Smooth muscle cell (in vitro differentiated cells): ENCODE data around the gene GSDMA. TPM values are rescaled to one million over a fixed set of nuclear protein-coding genes. Genes with fewer than 3 reads are reported as not detected.

Source experiments
- DNase-seq: peaks from one replicate; lab custom pipeline; 2025; ENCODE audit not compliant: unreplicated experiment; lab: John Stamatoyannopoulos, UW
- H2AFZ ChIP-seq: fragments of 200-600 bp; sonication (generic); 2 replicates; pipeline ENCODE4 v1.6.0; 2016; ENCODE audit warnings: antibody characterized with exemption, low read depth, mild to moderate bottlenecking
- H3F3A ChIP-seq: fragments of 200-600 bp; sonication (generic); 2 replicates; pipeline ENCODE4 v1.6.0; 2017; ENCODE audit warnings: antibody characterized with exemption, low read depth
- H3K27ac ChIP-seq: fragments of 200-600 bp; sonication (generic); 2 replicates; pipeline ENCODE4 v1.5.1; 2016; ENCODE audit warnings: low read depth, mild to moderate bottlenecking
- H3K27me3 ChIP-seq: fragments of 200-600 bp; sonication (generic); 2 replicates; pipeline ENCODE4 v1.6.1; 2016; ENCODE audit warnings: low read depth, mild to moderate bottlenecking
- H3K36me3 ChIP-seq: fragments of 200-600 bp; sonication (generic); 2 replicates; pipeline ENCODE4 v1.5.1; 2016; ENCODE audit warnings: low read depth
- H3K4me1 ChIP-seq: fragments of 200-600 bp; sonication (generic); 2 replicates; pipeline ENCODE4 v1.5.1; 2016; ENCODE audit warnings: low read depth
- H3K4me2 ChIP-seq: fragments of 200-600 bp; sonication (generic); 2 replicates; pipeline ENCODE4 v1.6.0; 2016; ENCODE audit warnings: mild to moderate bottlenecking
- H3K4me3 ChIP-seq: fragments of 200-600 bp; sonication (generic); 2 replicates; pipeline ENCODE4 v1.5.1; 2016; ENCODE audit warnings: mild to moderate bottlenecking
- H3K79me2 ChIP-seq: fragments of 200-600 bp; sonication (generic); 2 replicates; pipeline ENCODE4 v1.6.0; 2016; ENCODE audit warnings: low read depth, mild to moderate bottlenecking
- H3K9ac ChIP-seq: fragments of 200-600 bp; sonication (generic); 2 replicates; pipeline ENCODE4 v1.6.0; 2016; ENCODE audit warnings: low read depth
- H3K9me3 ChIP-seq: fragments of 200-600 bp; sonication (generic); replicated peaks from 2 replicates; pipeline ENCODE4 v1.5.1; 2016; ENCODE audit warnings: low read depth
- H4K20me1 ChIP-seq: fragments of 200-600 bp; sonication (generic); 2 replicates; pipeline ENCODE4 v1.6.0; 2016; ENCODE audit warnings: low read depth
- WGBS: methylation state at CpG from one replicate; pipeline ENCODE4 v1.1.7; 2016; ENCODE audit warnings: low lambda C conversion rate; 5-methylcytosine and 5-hydroxymethylcytosine counted together
- polyA plus RNA-seq: library from polyadenylated mRNA; unstranded; fragments of >200 nt; fragmentation: Nextera tagmentation; extraction: Ambion mirVana; gene quantifications from 2 replicates; pipeline ENCODE4 v1.2.1, GENCODE V29; 2016
- total RNA-seq: library from RNA; depleted of rRNA; stranded (reverse); fragments of >200 nt; gene quantifications from 2 replicates; pipeline ENCODE4 v1.2.3, GENCODE V29; 2014
- TF ChIP-seq, protein P1 (sequence below): fragments of 200-600 bp; sonication (generic); IDR thresholded peaks from 2 replicates; pipeline ENCODE4 v1.5.1; 2017; ENCODE audit warnings: borderline replicate concordance, mild to moderate bottlenecking, antibody characterized with exemption; ENCODE audit not compliant: insufficient read depth, poor library complexity, severe bottlenecking

The GSDMA gene
- total and polyA plus RNA-seq, 2 experiments from 2014 or later, result 0.31 to 0.50 TPM

DNA sequence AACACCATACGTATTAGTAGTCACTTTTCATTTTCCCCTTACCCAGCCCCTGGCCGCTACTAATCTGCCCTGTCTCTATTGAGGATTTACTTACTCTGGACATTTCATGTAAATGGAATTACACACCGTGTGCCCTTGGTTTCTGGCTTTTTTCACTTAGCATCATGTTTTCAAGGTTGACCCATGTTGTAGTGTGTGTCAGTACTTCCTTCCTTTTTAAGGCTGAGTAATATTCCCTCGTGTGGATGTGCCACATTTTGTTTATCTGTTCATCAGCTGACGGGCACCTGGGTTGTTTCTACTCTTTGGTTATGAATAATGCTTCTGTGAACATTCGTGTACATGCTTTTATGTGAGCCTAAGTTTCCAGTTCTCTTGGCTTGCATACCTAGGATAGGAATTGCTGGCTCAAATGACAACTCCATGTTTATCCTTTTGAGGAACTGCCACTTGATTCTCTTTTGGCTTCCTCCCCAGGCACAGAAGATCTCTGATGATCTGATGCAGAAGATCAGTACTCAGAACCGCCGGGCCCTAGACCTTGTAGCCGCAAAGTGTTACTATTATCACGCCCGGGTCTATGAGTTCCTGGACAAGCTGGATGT, 25.5 kb downstream of the GSDMA start:
- Histone ChIP-seq H3K4me2 (no peak overlapping the region), H3K79me2 (peaks cover under 1% of the 10 kb centered on the region), H3K27me3 (no peaks in the 10 kb centered on the region), H4K20me1 (peaks cover 4% of the 10 kb centered on the region), H3K36me3 (peaks cover 16% of the 10 kb centered on the region), H3F3A (no peaks in the 10 kb centered on the region), H3K4me1 (no peaks in the 10 kb centered on the region), H3K4me3 (no peak overlapping the region), H3K9ac (no peak overlapping the region), H3K27ac (no peak overlapping the region), H2AFZ (no peak overlapping the region), H3K9me3 (no peaks in the 10 kb centered on the region)
- no peak for DNase-seq
- WGBS, result 97% methylated on average over 11 of the region's 11 CpGs
- TF ChIP-seq, protein P1, sequence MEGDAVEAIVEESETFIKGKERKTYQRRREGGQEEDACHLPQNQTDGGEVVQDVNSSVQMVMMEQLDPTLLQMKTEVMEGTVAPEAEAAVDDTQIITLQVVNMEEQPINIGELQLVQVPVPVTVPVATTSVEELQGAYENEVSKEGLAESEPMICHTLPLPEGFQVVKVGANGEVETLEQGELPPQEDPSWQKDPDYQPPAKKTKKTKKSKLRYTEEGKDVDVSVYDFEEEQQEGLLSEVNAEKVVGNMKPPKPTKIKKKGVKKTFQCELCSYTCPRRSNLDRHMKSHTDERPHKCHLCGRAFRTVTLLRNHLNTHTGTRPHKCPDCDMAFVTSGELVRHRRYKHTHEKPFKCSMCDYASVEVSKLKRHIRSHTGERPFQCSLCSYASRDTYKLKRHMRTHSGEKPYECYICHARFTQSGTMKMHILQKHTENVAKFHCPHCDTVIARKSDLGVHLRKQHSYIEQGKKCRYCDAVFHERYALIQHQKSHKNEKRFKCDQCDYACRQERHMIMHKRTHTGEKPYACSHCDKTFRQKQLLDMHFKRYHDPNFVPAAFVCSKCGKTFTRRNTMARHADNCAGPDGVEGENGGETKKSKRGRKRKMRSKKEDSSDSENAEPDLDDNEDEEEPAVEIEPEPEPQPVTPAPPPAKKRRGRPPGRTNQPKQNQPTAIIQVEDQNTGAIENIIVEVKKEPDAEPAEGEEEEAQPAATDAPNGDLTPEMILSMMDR, result no peak

DNA sequence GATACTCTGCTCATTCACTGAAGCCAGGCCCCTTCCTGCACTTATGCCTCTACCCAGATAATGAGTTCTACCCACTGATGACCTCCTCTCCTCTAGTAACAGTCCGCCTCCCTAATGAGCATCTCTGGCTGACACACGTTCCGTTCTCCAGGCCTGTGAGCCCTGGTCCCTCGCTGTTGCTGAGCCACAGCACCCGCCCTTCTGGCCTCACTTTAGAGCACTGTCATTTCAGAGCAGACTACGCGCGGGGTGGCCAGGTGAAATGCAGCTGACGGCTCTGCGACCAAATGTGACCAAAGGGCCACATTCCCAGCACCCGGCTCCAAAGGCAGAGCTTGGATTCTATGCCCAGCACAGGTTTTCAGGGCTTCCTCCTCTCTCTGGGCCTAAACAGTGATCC, 31.6 kb downstream of the GSDMA start:
- no peak for DNase-seq
- no peak overlapping the region for H2AFZ ChIP-seq
- no peaks in the 10 kb centered on the region for H3K4me1 ChIP-seq
- H3K79me2 ChIP-seq, result no peaks in the 10 kb centered on the region
- H3K4me2 ChIP-seq, result no peak overlapping the region
- H3K4me3 ChIP-seq, result no peak overlapping the region
- no peaks in the 10 kb centered on the region for H3K27me3 ChIP-seq
- TF ChIP-seq, protein P1, result no peak
- no peak overlapping the region for H3K27ac ChIP-seq
- no peak overlapping the region for H3K9ac ChIP-seq
- H3K36me3 ChIP-seq, result peaks cover 15% of the 10 kb centered on the region
- H3F3A ChIP-seq, result no peaks in the 10 kb centered on the region
- no peaks in the 10 kb centered on the region for H4K20me1 ChIP-seq
- 97% methylated on average over 11 of the region's 11 CpGs for WGBS
- H3K9me3 ChIP-seq, result no peaks in the 10 kb centered on the region

DNA sequence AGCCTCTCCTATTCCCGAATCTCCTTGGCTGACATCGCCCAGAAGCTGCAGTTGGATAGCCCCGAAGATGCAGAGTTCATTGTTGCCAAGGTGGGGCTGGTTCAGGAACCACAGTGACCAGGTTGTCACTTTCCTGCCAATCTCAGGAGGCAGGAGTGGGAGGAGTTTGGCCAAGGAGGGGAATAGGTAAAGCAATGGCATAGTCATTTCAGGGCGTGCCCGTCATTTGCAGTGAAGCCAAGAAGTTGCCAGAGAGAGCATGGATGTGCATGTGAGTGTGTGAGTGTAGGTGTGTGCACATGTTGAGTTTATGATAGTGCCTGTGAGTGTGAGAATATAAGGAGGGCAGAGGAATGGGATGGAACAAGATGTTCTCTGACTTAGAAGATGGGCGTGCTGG, 32.6 kb downstream of the GSDMA start:
- TF ChIP-seq, protein P1, result no peak
- H3K4me3 ChIP-seq, result no peak overlapping the region
- no peaks in the 10 kb centered on the region for H4K20me1 ChIP-seq
- 97% methylated on average over 6 of the region's 6 CpGs for WGBS
- no peak overlapping the region for H3K4me2 ChIP-seq
- no peaks in the 10 kb centered on the region for H3K9me3 ChIP-seq
- H3K79me2 ChIP-seq, result no peaks in the 10 kb centered on the region
- no peak overlapping the region for H2AFZ ChIP-seq
- H3K9ac ChIP-seq, result no peak overlapping the region
- peaks cover 8% of the 10 kb centered on the region for H3K36me3 ChIP-seq
- H3F3A ChIP-seq, result no peaks in the 10 kb centered on the region
- H3K4me1 ChIP-seq, result no peaks in the 10 kb centered on the region
- H3K27me3 ChIP-seq, result no peaks in the 10 kb centered on the region
- H3K27ac ChIP-seq, result no peak overlapping the region
- DNase-seq, result no peak

DNA sequence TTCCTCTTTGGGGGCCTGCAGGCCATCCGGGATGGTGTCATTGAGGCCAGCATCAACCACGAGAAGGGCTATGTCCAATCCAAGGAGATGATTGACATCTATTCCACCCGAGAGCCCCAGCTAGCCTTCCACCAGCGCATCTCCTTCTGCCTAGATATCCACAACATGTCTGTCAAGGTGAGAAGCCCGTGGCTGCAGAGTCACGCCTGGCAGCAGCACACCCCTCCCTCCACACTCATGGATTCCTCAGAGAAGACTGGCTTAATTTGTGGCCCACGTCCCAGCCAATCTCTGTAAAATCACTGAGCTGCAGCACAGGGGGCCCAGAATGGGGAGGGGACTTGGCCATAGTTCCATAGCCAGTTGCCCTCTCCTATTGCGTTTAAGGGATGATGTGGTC, 33.4 kb downstream of the GSDMA start:
- H3K9me3 ChIP-seq, result no peaks in the 10 kb centered on the region
- H4K20me1 ChIP-seq, result no peaks in the 10 kb centered on the region
- peaks cover 7% of the 10 kb centered on the region for H3K36me3 ChIP-seq
- no peaks in the 10 kb centered on the region for H3K4me1 ChIP-seq
- no peak overlapping the region for H3K27ac ChIP-seq
- no peaks in the 10 kb centered on the region for H3K79me2 ChIP-seq
- no peak overlapping the region for H3K4me3 ChIP-seq
- no peak for DNase-seq
- TF ChIP-seq, protein P1, result no peak
- no peak overlapping the region for H3K9ac ChIP-seq
- no peak overlapping the region for H2AFZ ChIP-seq
- no peaks in the 10 kb centered on the region for H3F3A ChIP-seq
- no peaks in the 10 kb centered on the region for H3K27me3 ChIP-seq
- no peak overlapping the region for H3K4me2 ChIP-seq
- 96% methylated on average over 8 of the region's 8 CpGs for WGBS
